Tibial artery (tissue), 4 donors: Measurements from ENCODE around the gene UGT1A5.

Experiments used
- DNase-seq, 2 donors: peaks; one replicate each; pipeline ENCODE4 v3.0.0-alpha.2; 2019
- H3K27ac ChIP-seq, 2 donors: fragments of 200-600 bp; sonication (generic) in 1 of 2; 1 replicate in 1 of 2; 2 replicates in 1 of 2; pipeline ENCODE4 v1.5.1; 2018 to 2019; ENCODE audit warnings: mild to moderate bottlenecking in 1 of 2
- H3K27me3 ChIP-seq, 2 donors: fragments of 200-600 bp; sonication (generic) in 1 of 2; one replicate each; pipeline versions ENCODE4 v1.5.1 to v1.6.0; 2016 to 2019
- H3K36me3 ChIP-seq, 3 donors: fragments of 200-600 bp; sonication (generic) in 2 of 3; one replicate each; pipeline ENCODE4 v1.5.1; 2016 to 2019; ENCODE audit warnings: mild to moderate bottlenecking in 2 of 3
- H3K4me1 ChIP-seq, 4 donors: fragments of 200-600 bp; sonication (generic) in 2 of 4; 1 replicate in 3 of 4; 2 replicates in 1 of 4; pipeline ENCODE4 v1.5.1; 2016 to 2019
- H3K4me3 ChIP-seq, 2 donors: fragments of 200-600 bp; sonication (generic) in 1 of 2; 1 replicate in 1 of 2; 2 replicates in 1 of 2; pipeline ENCODE4 v1.5.1; 2018 to 2019; ENCODE audit warnings: mild to moderate bottlenecking in 2 of 2
- H3K9me3 ChIP-seq, 3 donors: fragments of 200-600 bp; sonication (generic) in 1 of 3; one replicate each; pipeline ENCODE4 v1.5.1; 2016 to 2019
- CTCF ChIP-seq, 2 experiments: fragments of 200-600 bp in 1 of 2; fragments of 450-650 bp in 1 of 2; IDR thresholded peaks; one replicate each; pipeline ENCODE4 v1.5.1; 2017 to 2019; ENCODE audit warnings: antibody characterized with exemption in 2 of 2, mild to moderate bottlenecking in 1 of 2, moderate library complexity in 1 of 2
- intact Hi-C: fragments of 100-400 bp; cut with DNase I; formaldehyde crosslinking; loops from one replicate; pipeline ENCODE4 v1.15.0; 2023; ENCODE audit warnings: low total_unique reads

UGT1A5 gene

GRCh38 chr2:233793465-233794127 lies 80.9 kb downstream of the UGT1A5 start:
- no peak for DNase-seq
- TF ChIP-seq CTCF (IDR thresholded peaks at IDR 0.05): no peak
- intact Hi-C loops: no loop called here
- no peaks in the 10 kb centered on the region for H3K4me1 ChIP-seq
- no peaks in the 10 kb centered on the region for H3K9me3 ChIP-seq
- H3K27me3 ChIP-seq: no peaks in the 10 kb centered on the region
- no peak overlapping the region for H3K4me3 ChIP-seq
- no peak overlapping the region for H3K27ac ChIP-seq
- no peaks in the 10 kb centered on the region for H3K36me3 ChIP-seq

GRCh38 chr2:233794128-233794658 lies 81.5 kb downstream of the UGT1A5 start:
- intact Hi-C loops: no loop called here
- DNase-seq: peak in 1 of 2 donors; percentile 50
- no peak overlapping the region for H3K27ac ChIP-seq
- no peaks in the 10 kb centered on the region for H3K27me3 ChIP-seq
- no peak for TF ChIP-seq CTCF (IDR thresholded peaks at IDR 0.05)
- H3K36me3 ChIP-seq: no peaks in the 10 kb centered on the region
- H3K4me3 ChIP-seq: no peak overlapping the region
- no peaks in the 10 kb centered on the region for H3K9me3 ChIP-seq
- H3K4me1 ChIP-seq: no peaks in the 10 kb centered on the region

GRCh38 chr2:233795735-233796171 lies 83.0 kb downstream of the UGT1A5 start:
- no peak for TF ChIP-seq CTCF (IDR thresholded peaks at IDR 0.05)
- Histone ChIP-seq H3K9me3 (no peaks in the 10 kb centered on the region), H3K36me3 (no peaks in the 10 kb centered on the region), H3K4me1 (no peaks in the 10 kb centered on the region), H3K27me3 (no peaks in the 10 kb centered on the region), H3K4me3 (no peak overlapping the region), H3K27ac (no peak overlapping the region)
- intact Hi-C loops: no loop called here
- peak in 1 of 2 donors; percentile 42 for DNase-seq

GRCh38 chr2:233796254-233796653 lies 83.5 kb downstream of the UGT1A5 start:
- intact Hi-C loops: no loop called here
- TF ChIP-seq CTCF (IDR thresholded peaks at IDR 0.05): no peak
- no peak for DNase-seq
- Histone ChIP-seq H3K36me3 (no peaks in the 10 kb centered on the region), H3K27ac (no peak overlapping the region), H3K4me3 (no peak overlapping the region), H3K4me1 (no peaks in the 10 kb centered on the region), H3K9me3 (no peaks in the 10 kb centered on the region), H3K27me3 (no peaks in the 10 kb centered on the region)

GRCh38 chr2:233798335-233799086 lies 85.8 kb downstream of the UGT1A5 start:
- H3K4me3 ChIP-seq: no peak overlapping the region
- no peaks in the 10 kb centered on the region for H3K9me3 ChIP-seq
- H3K4me1 ChIP-seq: no peaks in the 10 kb centered on the region
- no peak for TF ChIP-seq CTCF (IDR thresholded peaks at IDR 0.05)
- peak in 1 of 2 donors; percentile 48 for DNase-seq
- intact Hi-C loops: no loop called here
- H3K27me3 ChIP-seq: no peaks in the 10 kb centered on the region
- H3K36me3 ChIP-seq: no peaks in the 10 kb centered on the region
- no peak overlapping the region for H3K27ac ChIP-seq
